SK-N-SH treated with all-trans-retinoic acid at 6 μM for 48 hours (cell line): ENCODE measurements around the gene MMP23B.

ENCODE experiments used
- ATAC-seq: fragments of 200-7000 bp; cut with Tn5 transposase; 3 replicates; pipeline ENCODE4 v1.9.1; 2020; ENCODE audit warnings: mild to moderate bottlenecking, moderate library complexity
- ARNTL ChIP-seq: fragments of 450-650 bp; formaldehyde crosslinking; IDR thresholded peaks from 2 replicates; pipeline ENCODE4 v1.5.0; 2020; ENCODE audit warnings: low read depth, mild to moderate bottlenecking, moderate library complexity, borderline replicate concordance
- BACH2 ChIP-seq: fragments of 250-450 bp; sonication (Bioruptor Pico); IDR thresholded peaks from 2 replicates; pipeline ENCODE4 v1.9.0; 2021; ENCODE audit warnings: mild to moderate bottlenecking, borderline replicate concordance
- CREB5 ChIP-seq: fragments of 250-450 bp; sonication (Bioruptor Pico); IDR thresholded peaks from 2 replicates; pipeline ENCODE4 v1.5.1; 2020; ENCODE audit warnings: low read depth, mild to moderate bottlenecking, moderate library complexity
- CSDC2 ChIP-seq: fragments of 250-450 bp; sonication (Bioruptor Pico); IDR thresholded peaks from 2 replicates; pipeline ENCODE4 v1.5.0; 2020; ENCODE audit warnings: mild to moderate bottlenecking, moderate library complexity
- CSRNP3 ChIP-seq: fragments of 250-450 bp; sonication (Bioruptor Pico); IDR thresholded peaks from 2 replicates; pipeline ENCODE4 v1.5.1; 2021; ENCODE audit warnings: mild to moderate bottlenecking, moderate library complexity
- ESRRG ChIP-seq: fragments of 250-450 bp; sonication (Bioruptor Pico); IDR thresholded peaks from 2 replicates; pipeline ENCODE4 v1.6.1; 2021; ENCODE audit warnings: mild to moderate bottlenecking
- GLIS3 ChIP-seq: fragments of 250-450 bp; sonication (Bioruptor Pico); IDR thresholded peaks from 2 replicates; pipeline ENCODE4 v1.5.0; 2020; ENCODE audit warnings: mild to moderate bottlenecking, moderate library complexity
- ISL1 ChIP-seq: fragments of 250-450 bp; sonication (Bioruptor Pico); IDR thresholded peaks from 2 replicates; pipeline ENCODE4 v2.1.2; 2022; ENCODE audit warnings: mild to moderate bottlenecking, moderate library complexity
- OSR1 ChIP-seq: fragments of 250-450 bp; sonication (Bioruptor Pico); IDR thresholded peaks from 2 replicates; pipeline ENCODE4 v1.8.0; 2022; ENCODE audit warnings: moderate library complexity, mild to moderate bottlenecking, inconsistent platforms
- PATZ1 ChIP-seq: fragments of 250-450 bp; sonication (Bioruptor Pico); IDR thresholded peaks from 2 replicates; pipeline ENCODE4 v1.8.0; 2020; ENCODE audit warnings: mild to moderate bottlenecking, moderate library complexity, borderline replicate concordance
- POU6F1 ChIP-seq: fragments of 250-450 bp; sonication (Bioruptor Pico); IDR thresholded peaks from 2 replicates; pipeline ENCODE4 v1.8.0; 2021; ENCODE audit warnings: low read depth, mild to moderate bottlenecking, moderate library complexity, borderline replicate concordance
- PPARA ChIP-seq: fragments of 250-450 bp; sonication (Bioruptor Pico); IDR thresholded peaks from 2 replicates; pipeline ENCODE4 v1.5.0; 2020; ENCODE audit warnings: mild to moderate bottlenecking, borderline replicate concordance
- RARB ChIP-seq: fragments of 250-450 bp; sonication (Bioruptor Pico); IDR thresholded peaks from 2 replicates; pipeline ENCODE4 v1.8.0; 2021; ENCODE audit warnings: mild to moderate bottlenecking, moderate library complexity
- SNAI2 ChIP-seq: fragments of 250-450 bp; sonication (Bioruptor Pico); IDR thresholded peaks from 2 replicates; pipeline ENCODE4 v1.5.0; 2020; ENCODE audit warnings: mild to moderate bottlenecking, moderate library complexity
- TOX ChIP-seq: fragments of 250-450 bp; sonication (Bioruptor Pico); IDR thresholded peaks from 2 replicates; pipeline ENCODE4 v1.8.0; 2021; ENCODE audit warnings: mild to moderate bottlenecking, moderate library complexity, borderline replicate concordance
- ZC3H10 ChIP-seq: fragments of 250-450 bp; sonication (Bioruptor Pico); IDR thresholded peaks from 2 replicates; pipeline ENCODE4 v1.5.1; 2021; ENCODE audit warnings: mild to moderate bottlenecking, moderate library complexity
- ZFP3 ChIP-seq: fragments of 250-450 bp; sonication (Bioruptor Pico); IDR thresholded peaks from 2 replicates; pipeline ENCODE4 v1.5.0; 2020; ENCODE audit warnings: mild to moderate bottlenecking, moderate library complexity
- ZFP30 ChIP-seq: fragments of 450-650 bp; formaldehyde crosslinking; IDR thresholded peaks from 2 replicates; pipeline ENCODE4 v1.5.0; 2022; ENCODE audit warnings: mild to moderate bottlenecking, moderate library complexity
- ZNF565 ChIP-seq: fragments of 450-650 bp; formaldehyde crosslinking; conservative IDR thresholded peaks from 2 replicates; pipeline ENCODE4 v1.5.0; 2020; ENCODE audit warnings: low read depth, mild to moderate bottlenecking, moderate library complexity
- ZNF70 ChIP-seq: fragments of 450-650 bp; formaldehyde crosslinking; IDR thresholded peaks from 2 replicates; pipeline ENCODE4 v1.5.0; 2020; ENCODE audit warnings: mild to moderate bottlenecking, moderate library complexity
- ZNF8 ChIP-seq: fragments of 450-650 bp; formaldehyde crosslinking; IDR thresholded peaks from 2 replicates; pipeline ENCODE4 v1.5.0; 2020; ENCODE audit warnings: mild to moderate bottlenecking, moderate library complexity

MMP23B gene

GRCh38 chr1:1622788-1623094 lies 9.2 kb upstream of the MMP23B start:
- TF ChIP-seq CREB5 (no peak), PATZ1 (CRISPR knock-in tag) (no peak), ARNTL (CRISPR knock-in tag) (no peak), BACH2 (no peak), RARB (CRISPR knock-in tag) (no peak), ZC3H10 (CRISPR knock-in tag) (no peak), SNAI2 (CRISPR knock-in tag) (no peak)
- no peak for ATAC-seq

GRCh38 chr1:1623181-1623630 lies 8.8 kb upstream of the MMP23B start:
- no peak for TF ChIP-seq ZC3H10 (CRISPR knock-in tag)
- TF ChIP-seq ESRRG (CRISPR knock-in tag): no peak
- TF ChIP-seq SNAI2 (CRISPR knock-in tag): no peak
- no peak for TF ChIP-seq ZNF8 (CRISPR knock-in tag)
- TF ChIP-seq GLIS3 (CRISPR knock-in tag): no peak
- TF ChIP-seq ZFP30: no peak
- no peak for TF ChIP-seq ZNF565 (CRISPR knock-in tag)
- TF ChIP-seq CSDC2 (CRISPR knock-in tag): no peak
- no peak for TF ChIP-seq BACH2
- TF ChIP-seq RARB (CRISPR knock-in tag): no peak
- no peak for TF ChIP-seq ZNF70
- TF ChIP-seq OSR1: no peak
- no peak for TF ChIP-seq PATZ1 (CRISPR knock-in tag)
- no peak for TF ChIP-seq PPARA (CRISPR knock-in tag)

GRCh38 chr1:1623631-1624442 lies 8.1 kb upstream of the MMP23B start:
- TF ChIP-seq PATZ1 (CRISPR knock-in tag) (no peak), ZNF8 (CRISPR knock-in tag) (no peak), CSDC2 (CRISPR knock-in tag) (no peak), ZFP30 (no peak), POU6F1 (CRISPR knock-in tag) (no peak), CREB5 (no peak), ZFP3 (CRISPR knock-in tag) (no peak), ESRRG (CRISPR knock-in tag) (no peak), CSRNP3 (no peak), ZNF70 (no peak), TOX (CRISPR knock-in tag) (no peak), GLIS3 (CRISPR knock-in tag) (no peak), ISL1 (CRISPR knock-in tag) (no peak)
- no peak for ATAC-seq

More at GRCh38 chr1:1623181-1623630, 8.8 kb upstream of the MMP23B start:
- ATAC-seq: no peak
